Measurements from ENCODE around the gene MARCHF6. TPM values are rescaled to one million over a fixed set of nuclear protein-coding genes. Genes with fewer than 3 reads are reported as not detected.
"Not testable (repeated sequence)": the region's sequence is repeated elsewhere in the genome, so short reads cannot be mapped to it uniquely, and the experiment has no call there.

Gene MARCHF6
- total RNA-seq (2014; rRNA removed; shearing (Covaris generic)): 24.5 and 31.9 TPM in 2 replicates

GRCh38 chr5:10353241-10354047 lies at the start of gene MARCHF6:
Gene MARCHF6, plus strand, starts transcription at chr5:10353695. Its CDS starts 204 bp downstream, at chr5:10353899.
- DNase-seq: peak; percentile 87 to 89
- no peaks in the 10 kb centered on the region for H3K36me3 ChIP-seq
- no peaks in the 10 kb centered on the region for H3K4me1 ChIP-seq
- H3K27ac ChIP-seq: peak within 1 kb of the TSS; percentile 91
- H3K27me3 ChIP-seq: no peaks in the 10 kb centered on the region
- no peaks in the 10 kb centered on the region for H3K9me3 ChIP-seq (replicated peaks)
- peak within 1 kb of the TSS; percentile 88 for H3K4me3 ChIP-seq

GRCh38 chr5:10303699-10304170 lies 49.8 kb upstream of the MARCHF6 start:
- Histone ChIP-seq H3K27me3 (no peaks in the 10 kb centered on the region), H3K27ac (no peak overlapping the region), H3K4me3 (no peak overlapping the region), H3K36me3 (no peaks in the 10 kb centered on the region), H3K9me3 (replicated peaks) (no peaks in the 10 kb centered on the region), H3K4me1 (no peaks in the 10 kb centered on the region)
- no peak for DNase-seq

GRCh38 chr5:10304932-10305331 lies 48.6 kb upstream of the MARCHF6 start:
- H3K9me3 ChIP-seq (replicated peaks): no peaks in the 10 kb centered on the region
- H3K4me1 ChIP-seq: no peaks in the 10 kb centered on the region
- DNase-seq: no peak
- no peak overlapping the region for H3K27ac ChIP-seq
- no peaks in the 10 kb centered on the region for H3K36me3 ChIP-seq
- H3K4me3 ChIP-seq: no peak overlapping the region
- no peaks in the 10 kb centered on the region for H3K27me3 ChIP-seq

- Histone ChIP-seq H3K4me3 (no peak overlapping the region), H3K27me3 (no peaks in the 10 kb centered on the region), H3K36me3 (no peaks in the 10 kb centered on the region), H3K4me1 (no peaks in the 10 kb centered on the region), H3K27ac (no peak overlapping the region), H3K9me3 (replicated peaks) (no peaks in the 10 kb centered on the region)
- DNase-seq: no peak
Measured at GRCh38 chr5:10306114-10306513, 47.4 kb upstream of the MARCHF6 start.

- DNase-seq: no peak
Measured at GRCh38 chr5:10306806-10307205, 46.7 kb upstream of the MARCHF6 start.

GRCh38 chr5:10307206-10308148 lies 46.0 kb upstream of the MARCHF6 start, which contains the start of gene CMBL:
Gene CMBL, minus strand, starts transcription at chr5:10307902. Its CDS starts 17,140 bp downstream, at chr5:10290762.
- DNase-seq: no peak
- no peaks in the 10 kb centered on the region for H3K9me3 ChIP-seq (replicated peaks)
- no peak within 1 kb of the TSS for H3K4me3 ChIP-seq
- H3K27ac ChIP-seq: no peak within 1 kb of the TSS
- no peaks in the 10 kb centered on the region for H3K27me3 ChIP-seq
- H3K36me3 ChIP-seq: no peaks in the 10 kb centered on the region
- no peaks in the 10 kb centered on the region for H3K4me1 ChIP-seq

More at GRCh38 chr5:10306806-10307205, 46.7 kb upstream of the MARCHF6 start:
- Histone ChIP-seq H3K27me3 (no peaks in the 10 kb centered on the region), H3K9me3 (replicated peaks) (no peaks in the 10 kb centered on the region), H3K27ac (no peak overlapping the region), H3K4me3 (no peak overlapping the region), H3K4me1 (no peaks in the 10 kb centered on the region), H3K36me3 (no peaks in the 10 kb centered on the region)

GRCh38 chr5:10308844-10309243 lies 44.7 kb upstream of the MARCHF6 start:
- no peaks in the 10 kb centered on the region for H3K9me3 ChIP-seq (replicated peaks)
- H3K36me3 ChIP-seq: no peaks in the 10 kb centered on the region
- no peaks in the 10 kb centered on the region for H3K4me1 ChIP-seq
- no peak overlapping the region for H3K4me3 ChIP-seq
- H3K27ac ChIP-seq: no peak overlapping the region
- H3K27me3 ChIP-seq: no peaks in the 10 kb centered on the region
- DNase-seq: no peak

GRCh38 chr5:10310066-10310779 lies 43.3 kb upstream of the MARCHF6 start:
- Histone ChIP-seq H3K36me3 (no peaks in the 10 kb centered on the region), H3K27me3 (no peaks in the 10 kb centered on the region), H3K27ac (no peak overlapping the region), H3K9me3 (replicated peaks) (no peaks in the 10 kb centered on the region), H3K4me3 (no peak overlapping the region), H3K4me1 (no peaks in the 10 kb centered on the region)
- no peak for DNase-seq

GRCh38 chr5:10310835-10311570 lies 42.5 kb upstream of the MARCHF6 start:
- H3K4me3 ChIP-seq; H3K9me3 ChIP-seq (replicated peaks); H3K27me3 ChIP-seq; DNase-seq; H3K27ac ChIP-seq; H3K4me1 ChIP-seq; H3K36me3 ChIP-seq: not testable (repeated sequence)

GRCh38 chr5:10311595-10312425 lies 41.7 kb upstream of the MARCHF6 start:
- Histone ChIP-seq H3K4me3 (no peak overlapping the region), H3K36me3 (no peaks in the 10 kb centered on the region), H3K9me3 (replicated peaks) (no peaks in the 10 kb centered on the region), H3K27ac (no peak overlapping the region), H3K4me1 (no peaks in the 10 kb centered on the region), H3K27me3 (no peaks in the 10 kb centered on the region)
- DNase-seq: no peak

GRCh38 chr5:10315201-10315600 lies 38.3 kb upstream of the MARCHF6 start:
- Histone ChIP-seq H3K4me1 (no peaks in the 10 kb centered on the region), H3K27me3 (no peaks in the 10 kb centered on the region), H3K27ac (no peak overlapping the region), H3K4me3 (no peak overlapping the region), H3K36me3 (no peaks in the 10 kb centered on the region), H3K9me3 (replicated peaks) (no peaks in the 10 kb centered on the region)
- no peak for DNase-seq

GRCh38 chr5:10315824-10316509 lies 37.5 kb upstream of the MARCHF6 start:
- Histone ChIP-seq H3K36me3 (no peaks in the 10 kb centered on the region), H3K4me3 (no peak overlapping the region), H3K27ac (no peak overlapping the region), H3K9me3 (replicated peaks) (no peaks in the 10 kb centered on the region), H3K4me1 (no peaks in the 10 kb centered on the region), H3K27me3 (no peaks in the 10 kb centered on the region)
- DNase-seq: no peak

Measured in SJCRH30 (cell line).